GM12891 (cell line): ENCODE results near the gene TLN1.

Source experiments
- PAX5 ChIP-seq: IDR thresholded peaks from 2 replicates; pipeline ENCODE4 v1.6.1; 2011; ENCODE audit warnings: low read length, moderate library complexity, mild to moderate bottlenecking; ENCODE audit not compliant: insufficient read depth, severe bottlenecking
- POLR2A ChIP-seq: IDR thresholded peaks from 2 replicates; pipeline ENCODE4 v1.6.1; 2011; ENCODE audit warnings: low read depth, low read length, control low read depth
- POLR2AphosphoS5 ChIP-seq: IDR thresholded peaks from 2 replicates; pipeline ENCODE4 v1.6.1; 2011; ENCODE audit warnings: low read depth, low read length, control low read depth
- POU2F2 ChIP-seq: IDR thresholded peaks from 2 replicates; pipeline ENCODE4 v1.6.1; 2011; ENCODE audit warnings: low read depth, mild to moderate bottlenecking, control low read depth, low read length, moderate library complexity
- SPI1 ChIP-seq: IDR thresholded peaks from 2 replicates; pipeline ENCODE4 v1.6.1; 2011; ENCODE audit warnings: low read depth, low read length, control low read depth
- TAF1 ChIP-seq: IDR thresholded peaks from 2 replicates; pipeline ENCODE4 v1.6.1; 2011; ENCODE audit warnings: low read depth, low read length, control low read depth

- TF ChIP-seq POLR2AphosphoS5 (no peak), POLR2A (no peak), POU2F2 (no peak), TAF1 (no peak), SPI1 (no peak), PAX5 (no peak)
These were observed 14.7 kb downstream of the TLN1 start for GRCh38 chr9:35717132-35717870.
